ENCODE results near the gene LEP. TPM values are rescaled to one million over a fixed set of nuclear protein-coding genes. Genes with fewer than 3 reads are reported as not detected.

LEP gene
- total RNA-seq (not detected in 2 replicates), polyA plus RNA-seq (not detected in 2 replicates), polyA minus RNA-seq (not detected in 2 replicates)
- total RNA-seq (2013) = not detected

- H3K4me2 ChIP-seq (replicated peaks; ENCODE audit: low read depth, low read length, poor library complexity, severe bottlenecking) = no peak within 1 kb of the TSS
- no peak within 1 kb of the TSS for H3K9ac ChIP-seq (ENCODE audit: low read length)
- Mint-ChIP-seq H3K9me3 (ENCODE audit: insufficient read depth) (peaks cover 5% of the 10 kb centered on the region), H3K4me3 (no peak within 1 kb of the TSS), H3K27me3 (peaks cover 33% of the 10 kb centered on the region), H3K27ac (no peak within 1 kb of the TSS), H3K4me1 (no peaks in the 10 kb centered on the region)
- H3K79me2 ChIP-seq (ENCODE audit: control insufficient read depth, insufficient read depth, low read length) = no peaks in the 10 kb centered on the region
- CTCF ChIA-PET = no interaction called here
- H3K9me3 ChIP-seq (ENCODE audit: control extremely low read depth in 1 of 3, control insufficient read depth in 2 of 3, insufficient read depth in 1 of 3, low read length in 2 of 3) = peaks cover 0 to 27% (median 0%) of the 10 kb centered on the region in 3 donors
- no peaks in the 10 kb centered on the region for H3K4me1 ChIP-seq (ENCODE audit: control insufficient read depth in 2 of 2, insufficient read depth in 2 of 2, low read length in 2 of 2)
- H2AFZ ChIP-seq (ENCODE audit: insufficient read depth, low read depth, low read length, poor library complexity, severe bottlenecking) = no peak within 1 kb of the TSS
- TF ChIP-seq CTCF (IDR thresholded peaks at IDR 0.05) (no peak), EZH2 (IDR thresholded peaks at IDR 0.05; ENCODE audit: borderline replicate concordance, insufficient read depth, low read depth, low read length, poor library complexity, severe bottlenecking) (no peak)
- no peak within 1 kb of the TSS for H3K27ac ChIP-seq (ENCODE audit: low read length in 2 of 2)
- no peaks in the 10 kb centered on the region for H4K20me1 ChIP-seq (ENCODE audit: control insufficient read depth, insufficient read depth, low read length, poor library complexity, severe bottlenecking)
- H3K36me3 ChIP-seq (replicated peaks in 1 of 2; ENCODE audit: control extremely low read depth in 1 of 2, control insufficient read depth in 1 of 2, extremely low read depth in 1 of 2, insufficient read depth in 2 of 2, low read length in 1 of 2) = no peaks in the 10 kb centered on the region
- WGBS (ENCODE audit: insufficient coverage) = 42% methylated on average over 66 of the region's 67 CpGs
- POLR2A ChIA-PET = no interaction called here
- H3K4me3 ChIP-seq (ENCODE audit: control extremely low read depth in 1 of 5, extremely low read depth in 1 of 5, insufficient read depth in 1 of 5, low read depth in 2 of 5, low read length in 4 of 5) = no peak within 1 kb of the TSS
- ATAC-seq (ENCODE audit: low read depth) = no peak
- DNase-seq = no peak
- peaks cover 0 to 17% (median 5%) of the 10 kb centered on the region in 4 experiments for H3K27me3 ChIP-seq (replicated peaks in 1 of 4; ENCODE audit: control extremely low read depth in 1 of 4, control insufficient read depth in 3 of 4, insufficient read depth in 4 of 4, low read length in 3 of 4)
- intact Hi-C loops (cut with micrococcal nuclease) = no loop called here
Observed at GRCh38 chr7:128240696-128241386, at the start of gene LEP. Gene LEP (plus strand): TSS chr7:128241278. CDS start chr7:128252019, 10,741 bp downstream.

- H3K4me1 ChIP-seq (ENCODE audit: control insufficient read depth in 2 of 2, insufficient read depth in 2 of 2, low read length in 2 of 2) = no peaks in the 10 kb centered on the region
- TF ChIP-seq CTCF (IDR thresholded peaks at IDR 0.05) (no peak), EZH2 (IDR thresholded peaks at IDR 0.05; ENCODE audit: borderline replicate concordance, insufficient read depth, low read depth, low read length, poor library complexity, severe bottlenecking) (no peak)
- intact Hi-C loops (cut with micrococcal nuclease) = no loop called here
- peaks cover 2 to 28% (median 16%) of the 10 kb centered on the region in 3 donors for H3K9me3 ChIP-seq (ENCODE audit: control extremely low read depth in 1 of 3, control insufficient read depth in 2 of 3, insufficient read depth in 1 of 3, low read length in 2 of 3)
- H3K4me3 ChIP-seq (ENCODE audit: control extremely low read depth in 1 of 5, extremely low read depth in 1 of 5, insufficient read depth in 1 of 5, low read depth in 2 of 5, low read length in 4 of 5) = no peak overlapping the region
- H3K27ac Mint-ChIP-seq = no peak overlapping the region
- WGBS (ENCODE audit: insufficient coverage) = 53% methylated on average over 15 of the region's 19 CpGs
- H3K4me2 ChIP-seq (replicated peaks; ENCODE audit: low read depth, low read length, poor library complexity, severe bottlenecking) = no peak overlapping the region
- H3K9me3 Mint-ChIP-seq (ENCODE audit: insufficient read depth) = peaks cover 18% of the 10 kb centered on the region
- peaks cover 50% of the 10 kb centered on the region for H3K27me3 Mint-ChIP-seq
- H3K79me2 ChIP-seq (ENCODE audit: control insufficient read depth, insufficient read depth, low read length) = no peaks in the 10 kb centered on the region
- no peak overlapping the region for H3K27ac ChIP-seq (ENCODE audit: low read length in 2 of 2)
- ATAC-seq (ENCODE audit: low read depth) (no peak), DNase-seq (no peak)
- no peaks in the 10 kb centered on the region for H3K4me1 Mint-ChIP-seq
- H4K20me1 ChIP-seq (ENCODE audit: control insufficient read depth, insufficient read depth, low read length, poor library complexity, severe bottlenecking) = no peaks in the 10 kb centered on the region
- H3K4me3 Mint-ChIP-seq = no peak overlapping the region
- no peak overlapping the region for H3K9ac ChIP-seq (ENCODE audit: low read length)
- H3K36me3 ChIP-seq (replicated peaks in 1 of 2; ENCODE audit: control extremely low read depth in 1 of 2, control insufficient read depth in 1 of 2, extremely low read depth in 1 of 2, insufficient read depth in 2 of 2, low read length in 1 of 2) = no peaks in the 10 kb centered on the region
- H3K27me3 ChIP-seq (replicated peaks in 1 of 4; ENCODE audit: control extremely low read depth in 1 of 4, control insufficient read depth in 3 of 4, insufficient read depth in 4 of 4, low read length in 3 of 4) = peaks cover 0 to 20% (median 1%) of the 10 kb centered on the region in 4 experiments
- ChIA-PET CTCF (interaction anchor here (1.0 to 1.5 kb wide), 2 partner anchors 17 to 54 kb away, joined by 3 to 6 read pairs; no protein-coding TSS in a partner anchor), POLR2A (no interaction called here)
- H2AFZ ChIP-seq (ENCODE audit: insufficient read depth, low read depth, low read length, poor library complexity, severe bottlenecking) = no peak overlapping the region
Observed at GRCh38 chr7:128192497-128193142, 48.5 kb upstream of the LEP start.

All from B cell (primary cell).